Ovary (tissue), 3 donors: ENCODE results near the gene CACNA2D4.

Experiments used
- POLR2A ChIP-seq: fragments of 450-650 bp; IDR thresholded peaks from one replicate; pipeline ENCODE4 v1.6.1; 2017; ENCODE audit warnings: antibody characterized with exemption, mild to moderate bottlenecking, moderate library complexity
- TF ChIP-seq, protein P1 (sequence below), 3 donors: fragments of 450-650 bp in 2 of 3; fragments of 200-600 bp in 1 of 3; IDR thresholded peaks; one replicate each; pipeline versions ENCODE4 v1.5.1 to v1.8.0; 2016 to 2022; ENCODE audit warnings: antibody characterized with exemption in 3 of 3, mild to moderate bottlenecking in 1 of 3
- donor health status: DM: no; HTN: no; CAD: no.

DNA sequence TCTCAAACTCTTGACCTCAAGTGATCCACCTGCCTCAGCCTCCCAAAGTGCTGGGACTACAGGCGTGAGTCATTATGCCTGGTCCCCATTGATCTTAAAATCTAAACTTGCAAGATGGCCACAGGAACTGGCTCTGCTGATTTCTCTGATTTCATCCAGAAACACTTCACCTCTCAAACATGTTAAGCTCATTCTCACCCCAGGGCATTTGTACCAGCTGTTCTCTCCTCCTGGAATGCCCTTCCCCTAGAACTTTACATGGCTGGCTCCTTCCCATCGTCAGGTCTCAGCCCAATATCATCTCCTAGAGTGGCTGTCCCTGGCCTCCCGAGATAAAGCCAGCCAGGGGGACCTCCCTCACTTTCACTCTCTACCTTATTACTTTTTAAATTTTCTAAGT lies 103.3 kb downstream of the CACNA2D4 start:
- TF ChIP-seq, protein P1, sequence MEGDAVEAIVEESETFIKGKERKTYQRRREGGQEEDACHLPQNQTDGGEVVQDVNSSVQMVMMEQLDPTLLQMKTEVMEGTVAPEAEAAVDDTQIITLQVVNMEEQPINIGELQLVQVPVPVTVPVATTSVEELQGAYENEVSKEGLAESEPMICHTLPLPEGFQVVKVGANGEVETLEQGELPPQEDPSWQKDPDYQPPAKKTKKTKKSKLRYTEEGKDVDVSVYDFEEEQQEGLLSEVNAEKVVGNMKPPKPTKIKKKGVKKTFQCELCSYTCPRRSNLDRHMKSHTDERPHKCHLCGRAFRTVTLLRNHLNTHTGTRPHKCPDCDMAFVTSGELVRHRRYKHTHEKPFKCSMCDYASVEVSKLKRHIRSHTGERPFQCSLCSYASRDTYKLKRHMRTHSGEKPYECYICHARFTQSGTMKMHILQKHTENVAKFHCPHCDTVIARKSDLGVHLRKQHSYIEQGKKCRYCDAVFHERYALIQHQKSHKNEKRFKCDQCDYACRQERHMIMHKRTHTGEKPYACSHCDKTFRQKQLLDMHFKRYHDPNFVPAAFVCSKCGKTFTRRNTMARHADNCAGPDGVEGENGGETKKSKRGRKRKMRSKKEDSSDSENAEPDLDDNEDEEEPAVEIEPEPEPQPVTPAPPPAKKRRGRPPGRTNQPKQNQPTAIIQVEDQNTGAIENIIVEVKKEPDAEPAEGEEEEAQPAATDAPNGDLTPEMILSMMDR (IDR thresholded peaks at IDR 0.05) = no peak
- TF ChIP-seq POLR2A = no peak
